BJ (cell line): ENCODE measurements around the gene ESRP2. TPM values are rescaled to one million over a fixed set of nuclear protein-coding genes. Genes with fewer than 3 reads are reported as not detected.

Experiments
- CTCF ChIA-PET: fragments of 350-600 bp; formaldehyde crosslinking; extraction: SDS; loops from one replicate; lab custom pipeline; 2021; ENCODE audit warnings: antibody characterized with exemption, inconsistent platforms; lab: Yijun Ruan, JAX
- POLR2A ChIA-PET: fragments of 300-600 bp; sonication (Branson Sonifier 250); formaldehyde crosslinking; extraction: SDS; loops from one replicate; lab custom pipeline; 2021; ENCODE audit warnings: antibody characterized with exemption; lab: Charles Lee
- DNase-seq: peaks from one replicate; pipeline ENCODE4 v3.0.0-alpha.2; 2011; ENCODE audit warnings: low read depth
- H3K27me3 ChIP-seq: 2 replicates; pipeline ENCODE4 v1.6.0; 2011; ENCODE audit warnings: low read length; ENCODE audit not compliant: control insufficient read depth, insufficient read depth
- H3K36me3 ChIP-seq: 2 replicates; pipeline ENCODE4 v1.5.1; 2011; ENCODE audit warnings: low read length; ENCODE audit not compliant: control insufficient read depth, insufficient read depth
- H3K4me3 ChIP-seq: 2 replicates; pipeline ENCODE4 v1.5.1; 2011; ENCODE audit warnings: low read depth, mild to moderate bottlenecking, control low read depth, low read length
- CTCF ChIP-seq: IDR thresholded peaks from 2 replicates; pipeline ENCODE4 v1.5.1; 2011; ENCODE audit warnings: low read depth, mild to moderate bottlenecking, control low read depth, inconsistent platforms, low read length, moderate library complexity; ENCODE audit not compliant: insufficient read depth
- polyA plus RNA-seq: library from polyadenylated mRNA; depleted of rRNA; stranded (reverse); fragments of >200 nt; gene quantifications from 2 replicates; pipeline ENCODE4 v1.2.3, GENCODE V29; 2011

Gene ESRP2
- polyA plus RNA-seq, 1 experiment: 0.04 TPM

GRCh38 chr16:68235108-68235886, 630 bp downstream of the ESRP2 start:
- no peak for TF ChIP-seq CTCF
- ChIA-PET CTCF (interaction anchor here (1.4 to 1.9 kb wide), 3 partner anchors 141 to 419 kb away, joined by 4 to 6 read pairs (median 5); no protein-coding TSS in a partner anchor), POLR2A (no interaction called here)
- H3K27me3 ChIP-seq: no peaks in the 10 kb centered on the region
- no peak for DNase-seq
- H3K4me3 ChIP-seq: no peak overlapping the region
- H3K36me3 ChIP-seq: peaks cover 1% of the 10 kb centered on the region; the same call in 1 of the 2 replicates

GRCh38 chr16:68234188-68235107, 1.5 kb downstream of the ESRP2 start:
- POLR2A ChIA-PET: no interaction called here
- CTCF ChIA-PET: interaction anchor here (1.4 to 1.9 kb wide), 2 partner anchors 140 to 418 kb away, joined by 5 to 6 read pairs; no protein-coding TSS in a partner anchor
- H3K36me3 ChIP-seq: peaks cover 4% of the 10 kb centered on the region
- H3K27me3 ChIP-seq: no peaks in the 10 kb centered on the region
- no peak for DNase-seq
- no peak overlapping the region for H3K4me3 ChIP-seq
- TF ChIP-seq CTCF: no peak

GRCh38 chr16:68233835-68234187, 2.1 kb downstream of the ESRP2 start:
- Histone ChIP-seq H3K27me3 (no peaks in the 10 kb centered on the region), H3K4me3 (no peak overlapping the region), H3K36me3 (peaks cover 4% of the 10 kb centered on the region)
- CTCF ChIA-PET: interaction anchor here (1.4 to 1.9 kb wide), 2 partner anchors 140 to 417 kb away, joined by 5 to 6 read pairs; no protein-coding TSS in a partner anchor
- no peak for DNase-seq
- POLR2A ChIA-PET: no interaction called here
- no peak for TF ChIP-seq CTCF

- no peak for DNase-seq
- ChIA-PET CTCF (interaction anchor here (1.9 kb wide), 1 partner anchor 139 kb away, joined by 6 read pairs; no protein-coding TSS in a partner anchor), POLR2A (no interaction called here)
- H3K27me3 ChIP-seq: no peaks in the 10 kb centered on the region
- TF ChIP-seq CTCF: no peak
- no peak overlapping the region for H3K4me3 ChIP-seq
- peaks cover 4% of the 10 kb centered on the region for H3K36me3 ChIP-seq
These were observed 2.7 kb downstream of the ESRP2 start for GRCh38 chr16:68233085-68233834.
